Activated B cell treated with CpG ODN at 0.5 μM for 24 hours (primary cell): ENCODE data around the gene FSCN2. TPM values are rescaled to one million over a fixed set of nuclear protein-coding genes. Genes with fewer than 3 reads are reported as not detected.

Experiments
- ATAC-seq: fragments of 200-7000 bp; cut with Tn5 transposase; one replicate; pipeline ENCODE4 v1.10.0; 2021; ENCODE audit warnings: low read depth, mild to moderate bottlenecking, moderate library complexity
- CTCF ChIA-PET: fragments of 350-600 bp; sonication (Branson Sonifier 250); formaldehyde crosslinking; loops from one replicate; lab custom pipeline; 2021; ENCODE audit warnings: antibody characterized with exemption; lab: Charles Lee
- POLR2A ChIA-PET: fragments of 350-600 bp; sonication (Branson Sonifier 250); formaldehyde crosslinking; loops from one replicate; lab custom pipeline; 2021; ENCODE audit warnings: antibody characterized with exemption; lab: Charles Lee
- DNase-seq: peaks from one replicate; pipeline ENCODE4 v3.0.0; 2022
- H3K27ac Mint-ChIP-seq: one replicate; pipeline ENCODE4 v1.8.0; 2020; ENCODE audit warnings: mixed read lengths
- H3K27me3 Mint-ChIP-seq: one replicate; pipeline ENCODE4 v1.8.0; 2021; ENCODE audit warnings: mixed read lengths
- H3K36me3 Mint-ChIP-seq: one replicate; pipeline ENCODE4 v1.8.0; 2021; ENCODE audit warnings: low read depth, mixed read lengths
- H3K4me1 Mint-ChIP-seq: one replicate; pipeline ENCODE4 v1.8.0; 2021; ENCODE audit warnings: mixed read lengths
- H3K4me3 Mint-ChIP-seq: one replicate; pipeline ENCODE4 v1.8.0; 2020; ENCODE audit warnings: mild to moderate bottlenecking, mixed read lengths
- H3K9me3 Mint-ChIP-seq: one replicate; pipeline ENCODE4 v1.8.0; 2020; ENCODE audit warnings: mixed read lengths
- CTCF ChIP-seq: fragments of 200-600 bp; IDR thresholded peaks from one replicate; pipeline ENCODE4 v1.8.0; 2022; ENCODE audit warnings: antibody characterized with exemption, mild to moderate bottlenecking
- intact Hi-C: fragments of 100-400 bp; cut with micrococcal nuclease; formaldehyde crosslinking; loops from one replicate; pipeline ENCODE4 v1.15.1; 2024
- total RNA-seq: library from RNA; stranded (reverse); gene quantifications from 2 replicates; pipeline ENCODE4 v1.2.3, GENCODE V29; 2022

The FSCN2 gene
- total RNA-seq, 1 donor from 2014 or later = 5.5 TPM

GRCh38 chr17:81515530-81516041 lies 12.6 kb upstream of the FSCN2 start:
- DNase-seq = peak; percentile 33
- CTCF ChIA-PET = interaction anchor here (1.6 kb wide), 1 partner anchor 21 kb away, joined by 5 read pairs; no protein-coding TSS in a partner anchor
- intact Hi-C loops = loop anchor here (10.0 kb wide), 3 partner anchors 349 to 1711 kb away; partner anchors contain the start of genes FASN and P4HB
- H3K4me1 Mint-ChIP-seq = peaks cover 52% of the 10 kb centered on the region
- H3K9me3 Mint-ChIP-seq = no peaks in the 10 kb centered on the region
- ATAC-seq = no peak
- peaks cover 26% of the 10 kb centered on the region for H3K36me3 Mint-ChIP-seq
- H3K27me3 Mint-ChIP-seq = no peaks in the 10 kb centered on the region
- TF ChIP-seq CTCF = no peak
- H3K4me3 Mint-ChIP-seq = peak overlapping the region; percentile 93
- H3K27ac Mint-ChIP-seq = peak overlapping the region; percentile 95
- POLR2A ChIA-PET = interaction anchor here (0.6 to 14.0 kb wide), 15 partner anchors 9 to 293 kb away, joined by 3 to 188 read pairs (median 8); partner anchors contain the start of genes BAHCC1, CEP131, FAAP100 and NDUFAF8

GRCh38 chr17:81516439-81516838 lies 11.7 kb upstream of the FSCN2 start:
- peak overlapping the region; percentile 93 for H3K4me3 Mint-ChIP-seq
- TF ChIP-seq CTCF = no peak
- H3K4me1 Mint-ChIP-seq = peaks cover 47% of the 10 kb centered on the region
- DNase-seq (no peak), ATAC-seq (no peak)
- POLR2A ChIA-PET = interaction anchor here (0.8 to 14.0 kb wide), 9 partner anchors 8 to 277 kb away, joined by 3 to 188 read pairs (median 13); partner anchors contain the start of genes FAAP100, NDUFAF8 and TEPSIN
- intact Hi-C loops = loop anchor here (10.0 kb wide), 3 partner anchors 348 to 1712 kb away; partner anchors contain the start of genes FASN and P4HB
- H3K27me3 Mint-ChIP-seq = no peaks in the 10 kb centered on the region
- H3K9me3 Mint-ChIP-seq = no peaks in the 10 kb centered on the region
- H3K27ac Mint-ChIP-seq = peak overlapping the region; percentile 95
- CTCF ChIA-PET = interaction anchor here (1.6 kb wide), 1 partner anchor 21 kb away, joined by 5 read pairs; no protein-coding TSS in a partner anchor
- H3K36me3 Mint-ChIP-seq = peaks cover 18% of the 10 kb centered on the region

- POLR2A ChIA-PET = interaction anchor here (0.7 to 14.0 kb wide), 12 partner anchors 8 to 225 kb away, joined by 3 to 188 read pairs (median 10); partner anchors contain the start of genes ARL16, FAAP100 and HGS
These were observed 11.2 kb upstream of the FSCN2 start for GRCh38 chr17:81517009-81517338.

GRCh38 chr17:81517339-81518112 lies 10.7 kb upstream of the FSCN2 start:
- peak; percentile 74 for DNase-seq
- intact Hi-C loops = loop anchor here (1.0 to 10.0 kb wide), 6 partner anchors 20 to 1713 kb away; partner anchors contain the start of genes FASN and P4HB
- ATAC-seq = peak; percentile 53
- no peaks in the 10 kb centered on the region for H3K9me3 Mint-ChIP-seq
- H3K27ac Mint-ChIP-seq = peak overlapping the region; percentile 95
- no peak for TF ChIP-seq CTCF
- CTCF ChIA-PET = interaction anchor here (0.6 to 2.6 kb wide), 7 partner anchors 20 to 222 kb away, joined by 3 to 23 read pairs (median 4); partner anchors contain the start of genes FAAP100 and SLC38A10
- H3K4me3 Mint-ChIP-seq = peak overlapping the region; percentile 93
- H3K27me3 Mint-ChIP-seq = no peaks in the 10 kb centered on the region
- peaks cover 43% of the 10 kb centered on the region for H3K4me1 Mint-ChIP-seq
- POLR2A ChIA-PET = interaction anchor here (0.6 to 14.0 kb wide), 33 partner anchors 9 to 932 kb away, joined by 3 to 188 read pairs (median 4); partner anchors contain the start of genes ALYREF, ANAPC11, ARL16 and BAHCC1
- H3K36me3 Mint-ChIP-seq = peaks cover 9% of the 10 kb centered on the region

More at GRCh38 chr17:81517009-81517338, 11.2 kb upstream of the FSCN2 start:
- H3K9me3 Mint-ChIP-seq = no peaks in the 10 kb centered on the region
- peak overlapping the region; percentile 93 for H3K4me3 Mint-ChIP-seq
- ATAC-seq = no peak
- intact Hi-C loops = loop anchor here (1.0 to 10.0 kb wide), 5 partner anchors 36 to 1712 kb away; partner anchors contain the start of genes FASN and P4HB
- peaks cover 12% of the 10 kb centered on the region for H3K36me3 Mint-ChIP-seq
- peak overlapping the region; percentile 95 for H3K27ac Mint-ChIP-seq
- H3K27me3 Mint-ChIP-seq = no peaks in the 10 kb centered on the region
- no peak for TF ChIP-seq CTCF
- peaks cover 43% of the 10 kb centered on the region for H3K4me1 Mint-ChIP-seq
- DNase-seq = no peak
- CTCF ChIA-PET = interaction anchor here (1.5 to 2.6 kb wide), 2 partner anchors 81 to 84 kb away, joined by 4 to 23 read pairs; no protein-coding TSS in a partner anchor
